ENCODE data around the gene EHD1. TPM values are rescaled to one million over a fixed set of nuclear protein-coding genes. Genes with fewer than 3 reads are reported as not detected.

The EHD1 gene
- total RNA-seq, 4 donors from 2014 or later: 47.8 to 85.4 (median 76.8) TPM

- 72% methylated on average over 14 of the region's 15 CpGs for WGBS
- H3K27ac ChIP-seq: no peak overlapping the region
- no peak for TF ChIP-seq POLR2AphosphoS5 (IDR thresholded peaks at IDR 0.05)
- TF ChIP-seq EP300 (IDR thresholded peaks at IDR 0.05): no peak
- no peak for TF ChIP-seq POLR2A (IDR thresholded peaks at IDR 0.05)
- no peak for TF ChIP-seq CTCF (IDR thresholded peaks at IDR 0.05)
These were observed 7.2 kb upstream of the EHD1 start for GRCh38 chr11:64885367-64886286.

GRCh38 chr11:64884019-64884418 is 5.6 kb upstream of the EHD1 start:
- Histone ChIP-seq H3K27ac (no peak overlapping the region), H3K9me3 (no peaks in the 10 kb centered on the region), H3K4me1 (peaks cover 46% of the 10 kb centered on the region), H3K36me3 (no peaks in the 10 kb centered on the region), H3K4me3 (no peak overlapping the region), H3K27me3 (no peaks in the 10 kb centered on the region)
- DNase-seq (ENCODE audit: low spot score in 2 of 2): no peak
- TF ChIP-seq CTCF (IDR thresholded peaks at IDR 0.05): no peak
- no peak for TF ChIP-seq POLR2AphosphoS5 (IDR thresholded peaks at IDR 0.05)
- 92% methylated on average over 8 of the region's 8 CpGs for WGBS

More at GRCh38 chr11:64885367-64886286, 7.2 kb upstream of the EHD1 start:
- Histone ChIP-seq H3K4me1 (peaks cover 30% of the 10 kb centered on the region), H3K27me3 (no peaks in the 10 kb centered on the region), H3K9me3 (no peaks in the 10 kb centered on the region), H3K4me3 (no peak overlapping the region), H3K36me3 (no peaks in the 10 kb centered on the region)
- DNase-seq (ENCODE audit: low spot score in 2 of 2): no peak

GRCh38 chr11:64883575-64883974 is 5.2 kb upstream of the EHD1 start:
- TF ChIP-seq POLR2A (IDR thresholded peaks at IDR 0.05) (no peak), POLR2AphosphoS5 (IDR thresholded peaks at IDR 0.05) (no peak), CTCF (IDR thresholded peaks at IDR 0.05) (no peak), EP300 (IDR thresholded peaks at IDR 0.05) (no peak)
- H3K4me1 ChIP-seq: peaks cover 49% of the 10 kb centered on the region
- H3K27me3 ChIP-seq: no peaks in the 10 kb centered on the region
- 83% methylated on average over 3 of the region's 5 CpGs for WGBS
- no peaks in the 10 kb centered on the region for H3K36me3 ChIP-seq
- no peak overlapping the region for H3K27ac ChIP-seq
- DNase-seq (ENCODE audit: low spot score in 2 of 2): no peak
- no peak overlapping the region for H3K4me3 ChIP-seq
- no peaks in the 10 kb centered on the region for H3K9me3 ChIP-seq

- TF ChIP-seq EP300 (IDR thresholded peaks at IDR 0.05): no peak
- no peak for TF ChIP-seq POLR2AphosphoS5 (IDR thresholded peaks at IDR 0.05)
- Histone ChIP-seq H3K27ac (peak overlapping the region; percentile 48), H3K4me1 (peaks cover 46% of the 10 kb centered on the region), H3K4me3 (no peak overlapping the region), H3K36me3 (no peaks in the 10 kb centered on the region), H3K9me3 (no peaks in the 10 kb centered on the region), H3K27me3 (no peaks in the 10 kb centered on the region)
- DNase-seq (ENCODE audit: low spot score in 2 of 2): no peak
- 77% methylated on average over 5 of the region's 5 CpGs for WGBS
These were observed 3.8 kb upstream of the EHD1 start for GRCh38 chr11:64882243-64882642.

GRCh38 chr11:64881476-64881875 is 3.1 kb upstream of the EHD1 start:
- Histone ChIP-seq H3K4me1 (peaks cover 53% of the 10 kb centered on the region), H3K36me3 (no peaks in the 10 kb centered on the region), H3K27me3 (no peaks in the 10 kb centered on the region), H3K27ac (peak overlapping the region; percentile 90), H3K4me3 (no peak overlapping the region), H3K9me3 (no peaks in the 10 kb centered on the region)
- 63% methylated on average over 6 of the region's 8 CpGs for WGBS
- TF ChIP-seq POLR2A (IDR thresholded peaks at IDR 0.05) (no peak), CTCF (IDR thresholded peaks at IDR 0.05) (no peak), POLR2AphosphoS5 (IDR thresholded peaks at IDR 0.05) (no peak), EP300 (IDR thresholded peaks at IDR 0.05) (no peak)
- no peak for DNase-seq (ENCODE audit: low spot score in 2 of 2)
